SH-SY5Y (cell line): ENCODE results near the gene ARHGAP28.

Experiments
- GATA2 ChIP-seq: IDR thresholded peaks from 2 replicates; pipeline ENCODE4 v1.6.1; 2011; ENCODE audit warnings: mild to moderate bottlenecking, low read depth, low read length
- GATA3 ChIP-seq: IDR thresholded peaks from 2 replicates; pipeline ENCODE4 v1.6.1; 2011; ENCODE audit warnings: low read depth, mild to moderate bottlenecking, low read length, moderate library complexity

- TF ChIP-seq GATA2, result no peak
- TF ChIP-seq GATA3, result no peak
Observed at GRCh38 chr18:6757931-6758330, 28.4 kb downstream of the ARHGAP28 start.
